ENCODE measurements around the gene RTP1. TPM values are rescaled to one million over a fixed set of nuclear protein-coding genes. Genes with fewer than 3 reads are reported as not detected.

Gene RTP1
- not detected for total RNA-seq

- Histone ChIP-seq H3K27ac (no peak within 1 kb of the TSS), H3K9me3 (no peaks in the 10 kb centered on the region), H3K4me1 (no peaks in the 10 kb centered on the region), H3K27me3 (no peaks in the 10 kb centered on the region), H3K4me3 (no peak within 1 kb of the TSS), H3K36me3 (no peaks in the 10 kb centered on the region)
- ATAC-seq (no peak), DNase-seq (no peak)
- in situ Hi-C loops (cut with MboI; ENCODE audit: low sequenced_read_pairs in 4 of 4) (no loop called here), intact Hi-C loops (cut with DNase I; ENCODE audit: low total_unique reads) (no loop called here)
- no peak for TF ChIP-seq CTCF (IDR thresholded peaks at IDR 0.05 in 4 of 5, conservative IDR thresholded peaks at IDR 0.05 in 1 of 5)
- no peak for TF ChIP-seq POLR2A (IDR thresholded peaks at IDR 0.05)
Measured at GRCh38 chr3:187197335-187197649, at the start of gene RTP1. TSS of gene RTP1 (plus strand) at chr3:187197486. CDS start at chr3:187197516, 30 bp downstream.

GRCh38 chr3:187150186-187150585 lies 47.1 kb upstream of the RTP1 start:
- Histone ChIP-seq H3K9me3 (no peaks in the 10 kb centered on the region), H3K4me1 (no peaks in the 10 kb centered on the region), H3K36me3 (no peaks in the 10 kb centered on the region), H3K27ac (no peak overlapping the region), H3K4me3 (no peak overlapping the region), H3K27me3 (no peaks in the 10 kb centered on the region)
- no peak for DNase-seq
- in situ Hi-C loops (cut with MboI; ENCODE audit: low sequenced_read_pairs in 4 of 4) (loop anchor here (25.0 kb wide), 1 partner anchor 538 kb away; the partner anchor contains the start of gene AHSG (in 4 of the 4)), intact Hi-C loops (cut with DNase I; ENCODE audit: low total_unique reads) (no loop called here)
- TF ChIP-seq POLR2A (IDR thresholded peaks at IDR 0.05) (no peak), CTCF (IDR thresholded peaks at IDR 0.05 in 4 of 5, conservative IDR thresholded peaks at IDR 0.05 in 1 of 5) (no peak)
- no peak for ATAC-seq

- intact Hi-C loops (cut with DNase I; ENCODE audit: low total_unique reads) (no loop called here), in situ Hi-C loops (cut with MboI; ENCODE audit: low sequenced_read_pairs in 4 of 4) (loop anchor here (25.0 kb wide), 1 partner anchor 538 kb away; the partner anchor contains the start of gene AHSG (in 4 of the 4))
- Histone ChIP-seq H3K4me3 (no peak overlapping the region), H3K27me3 (no peaks in the 10 kb centered on the region), H3K9me3 (no peaks in the 10 kb centered on the region), H3K36me3 (no peaks in the 10 kb centered on the region), H3K27ac (no peak overlapping the region), H3K4me1 (no peaks in the 10 kb centered on the region)
- TF ChIP-seq POLR2A (IDR thresholded peaks at IDR 0.05) = no peak
- TF ChIP-seq CTCF (IDR thresholded peaks at IDR 0.05 in 4 of 5, conservative IDR thresholded peaks at IDR 0.05 in 1 of 5) = no peak
- no peak for ATAC-seq
- DNase-seq = no peak
Measured at GRCh38 chr3:187150599-187150998, 46.7 kb upstream of the RTP1 start.

GRCh38 chr3:187161556-187161955 lies 35.7 kb upstream of the RTP1 start:
- no peak overlapping the region for H3K27ac ChIP-seq
- ATAC-seq (no peak), DNase-seq (no peak)
- in situ Hi-C loops (cut with MboI; ENCODE audit: low sequenced_read_pairs in 4 of 4) = loop anchor here (5.0 to 25.0 kb wide), 3 partner anchors 314 to 549 kb away; partner anchors contain the start of genes AHSG (in 4 of the 4) and ADIPOQ (in 1 of the 4)
- no peaks in the 10 kb centered on the region for H3K9me3 ChIP-seq
- H3K4me3 ChIP-seq = no peak overlapping the region
- no peaks in the 10 kb centered on the region for H3K27me3 ChIP-seq
- H3K36me3 ChIP-seq = no peaks in the 10 kb centered on the region
- H3K4me1 ChIP-seq = peaks cover 5 to 13% of the 10 kb centered on the region in 2 donors
- TF ChIP-seq CTCF (IDR thresholded peaks at IDR 0.05 in 4 of 5, conservative IDR thresholded peaks at IDR 0.05 in 1 of 5) = no peak
- no peak for TF ChIP-seq POLR2A (IDR thresholded peaks at IDR 0.05)
- intact Hi-C loops (cut with DNase I; ENCODE audit: low total_unique reads) = loop anchor here (10.0 kb wide), 1 partner anchor 547 kb away; the partner anchor contains the start of gene AHSG

Data from gastrocnemius medialis (tissue), 4 donors.